CD14-positive monocyte (primary cell): ENCODE data around the gene COPS3. TPM values are rescaled to one million over a fixed set of nuclear protein-coding genes. Genes with fewer than 3 reads are reported as not detected.
"Not testable (repeated sequence)": the region's sequence is repeated elsewhere in the genome, so short reads cannot be mapped to it uniquely, and the experiment has no call there.

ENCODE experiments used
- DNase-seq, 3 donors: peaks; one replicate each; pipeline ENCODE4 v3.0.0-alpha.2; 2011 to 2022
- H2AFZ ChIP-seq: 2 replicates; pipeline ENCODE4 v1.6.0; 2012; ENCODE audit warnings: mild to moderate bottlenecking, low read depth, low read length, inconsistent platforms; ENCODE audit not compliant: insufficient read depth, poor library complexity, severe bottlenecking
- H3K27ac ChIP-seq, 2 donors: 1 replicate in 1 of 2; 2 replicates in 1 of 2; pipeline ENCODE4 v1.5.1; 2012 to 2013; ENCODE audit warnings: low read length in 2 of 2, control low read depth in 1 of 2, inconsistent platforms in 1 of 2, low read depth in 1 of 2, mild to moderate bottlenecking in 1 of 2
- H3K27me3 ChIP-seq, 2 donors: one replicate each; pipeline versions ENCODE4 v1.6.0 to v1.6.1; 2011 to 2013; ENCODE audit warnings: low read length in 2 of 2; ENCODE audit not compliant: control insufficient read depth in 2 of 2, insufficient read depth in 2 of 2
- H3K36me3 ChIP-seq, 2 donors: replicated peaks in 1 of 2; 1 replicate in 1 of 2; 2 replicates in 1 of 2; pipeline versions ENCODE4 v1.5.1 to v1.6.1; 2012 to 2013; ENCODE audit warnings: low read length in 2 of 2, control low read depth in 1 of 2, inconsistent platforms in 1 of 2, mild to moderate bottlenecking in 1 of 2; ENCODE audit not compliant: insufficient read depth in 2 of 2, control insufficient read depth in 1 of 2
- H3K4me1 ChIP-seq, 2 donors: 1 replicate in 1 of 2; 2 replicates in 1 of 2; pipeline versions ENCODE4 v1.5.1 to v1.6.1; 2012 to 2013; ENCODE audit warnings: low read length in 2 of 2, control low read depth in 1 of 2, inconsistent platforms in 1 of 2, mild to moderate bottlenecking in 1 of 2, moderate library complexity in 1 of 2; ENCODE audit not compliant: insufficient read depth in 2 of 2, control insufficient read depth in 1 of 2
- H3K4me2 ChIP-seq: replicated peaks from 2 replicates; pipeline ENCODE3; 2012; ENCODE audit warnings: low read length, moderate library complexity, mild to moderate bottlenecking; ENCODE audit not compliant: poor library complexity, severe bottlenecking; ENCODE audit errors: extremely low read depth
- H3K4me3 ChIP-seq, 3 experiments: fragments of 200-600 bp in 1 of 3; sonication (generic) in 1 of 3; replicated peaks in 1 of 3; 1 replicate in 2 of 3; 2 replicates in 1 of 3; pipeline ENCODE4 v1.5.1; 2011 to 2013; ENCODE audit warnings: low read length in 3 of 3, mild to moderate bottlenecking in 3 of 3, control low read depth in 2 of 3, low read depth in 2 of 3, inconsistent platforms in 1 of 3, moderate library complexity in 1 of 3
- H3K79me2 ChIP-seq: 2 replicates; pipeline ENCODE4 v1.6.0; 2012; ENCODE audit warnings: mild to moderate bottlenecking, control low read depth, inconsistent platforms, low read length, moderate library complexity; ENCODE audit not compliant: insufficient read depth
- H3K9ac ChIP-seq: 2 replicates; pipeline ENCODE4 v1.6.0; 2017; ENCODE audit warnings: low read length, mild to moderate bottlenecking; ENCODE audit not compliant: insufficient read depth, poor library complexity, severe bottlenecking
- H3K9me3 ChIP-seq, 2 donors: replicated peaks in 1 of 2; 1 replicate in 1 of 2; 2 replicates in 1 of 2; pipeline versions ENCODE4 v1.5.1 to v1.6.1; 2012 to 2013; ENCODE audit warnings: low read length in 2 of 2, control low read depth in 1 of 2; ENCODE audit not compliant: control insufficient read depth in 1 of 2, insufficient read depth in 1 of 2
- H4K20me1 ChIP-seq: 2 replicates; pipeline ENCODE4 v1.6.0; 2012; ENCODE audit warnings: mild to moderate bottlenecking, low read length, control low read depth, moderate library complexity; ENCODE audit not compliant: insufficient read depth
- H3K27ac Mint-ChIP-seq, 7 donors: one replicate each; pipeline ENCODE4 v1.8.0; 2020; ENCODE audit warnings: mild to moderate bottlenecking in 7 of 7, mixed read lengths in 7 of 7, moderate library complexity in 6 of 7, inconsistent platforms in 2 of 7
- H3K27me3 Mint-ChIP-seq, 3 donors: one replicate each; pipeline ENCODE4 v1.8.0; 2021 to 2022; ENCODE audit warnings: low read depth in 3 of 3, mild to moderate bottlenecking in 3 of 3, mixed read lengths in 3 of 3, moderate library complexity in 3 of 3, inconsistent platforms in 1 of 3
- H3K36me3 Mint-ChIP-seq, 2 donors: one replicate each; pipeline ENCODE4 v1.8.0; 2020; ENCODE audit warnings: mixed read lengths in 2 of 2, inconsistent platforms in 1 of 2, mild to moderate bottlenecking in 1 of 2
- H3K4me1 Mint-ChIP-seq: one replicate; pipeline ENCODE4 v1.8.0; 2020; ENCODE audit warnings: mild to moderate bottlenecking, mixed read lengths
- H3K4me3 Mint-ChIP-seq, 2 donors: one replicate each; pipeline ENCODE4 v1.8.0; 2020; ENCODE audit warnings: mild to moderate bottlenecking in 2 of 2, mixed read lengths in 2 of 2, moderate library complexity in 1 of 2
- H3K9me3 Mint-ChIP-seq, 7 donors: one replicate each; pipeline ENCODE4 v1.8.0; 2020 to 2022; ENCODE audit warnings: mixed read lengths in 7 of 7, mild to moderate bottlenecking in 6 of 7, moderate library complexity in 6 of 7, inconsistent platforms in 2 of 7
- WGBS: methylation state at CpG from one replicate; pipeline ENCODE4 v1.1.5; 2013; ENCODE audit warnings: missing lambda C conversion rate; ENCODE audit not compliant: insufficient coverage; 5-methylcytosine and 5-hydroxymethylcytosine counted together
- intact Hi-C, 2 donors: fragments of 100-400 bp; cut with micrococcal nuclease; formaldehyde crosslinking; loops; one replicate each; pipeline versions ENCODE4 v1.15.0 to v1.15.1; 2023
- polyA plus RNA-seq, 3 donors: library from polyadenylated mRNA; depleted of rRNA in 1 of 3; unstranded in 2 of 3; stranded (reverse) in 1 of 3; fragments of 300-500 nt in 2 of 3; fragments of >200 nt in 1 of 3; fragmentation: Illumina TruSeq in 2 of 3; gene quantifications; 1 replicate in 2 of 3; 2 replicates in 1 of 3; pipeline ENCODE4 v1.2.3, GENCODE V29; 2012 to 2021
- TF ChIP-seq, protein P1 (sequence below): fragments of 200-600 bp; IDR thresholded peaks from one replicate; pipeline ENCODE4 v1.8.0; 2022; ENCODE audit warnings: antibody characterized with exemption, mild to moderate bottlenecking

The COPS3 gene
- polyA plus RNA-seq, 3 donors, result 47.6 to 122 (median 117) TPM

DNA sequence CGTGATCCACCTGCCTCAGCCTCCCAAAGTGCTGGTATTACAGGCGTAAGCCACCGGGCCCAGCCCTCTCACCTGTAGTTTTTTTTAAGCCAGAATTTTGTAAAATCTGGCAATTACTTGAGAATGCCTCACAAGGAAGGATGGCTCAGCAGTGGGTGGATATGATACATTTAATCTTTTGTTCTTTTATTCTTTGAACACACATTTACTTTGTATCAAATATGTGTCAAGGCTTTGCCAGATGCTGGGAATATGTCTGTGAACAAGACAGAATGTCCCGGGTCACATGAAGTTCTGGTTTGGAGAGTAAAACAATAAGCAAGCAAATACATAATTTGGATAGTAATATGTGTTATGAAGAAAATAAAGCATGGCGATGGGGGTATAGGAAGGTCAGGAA, 4.9 kb upstream of the COPS3 start:
- H3K27me3 ChIP-seq, result no peaks in the 10 kb centered on the region
- no peak overlapping the region for H3K4me2 ChIP-seq
- intact Hi-C loops, result no loop called here
- H4K20me1 ChIP-seq, result no peaks in the 10 kb centered on the region
- no peak overlapping the region for H3K9ac ChIP-seq
- H3K9me3 ChIP-seq, result no peaks in the 10 kb centered on the region
- H3K27me3 Mint-ChIP-seq, result no peaks in the 10 kb centered on the region
- no peak overlapping the region for H3K4me3 Mint-ChIP-seq
- no peak for DNase-seq
- H3K36me3 Mint-ChIP-seq, result no peaks in the 10 kb centered on the region
- no peak overlapping the region for H3K27ac Mint-ChIP-seq
- H3K79me2 ChIP-seq, result peaks cover under 1% of the 10 kb centered on the region
- WGBS, result 100% methylated on average over 4 of the region's 5 CpGs
- peaks cover 14% of the 10 kb centered on the region for H3K4me1 Mint-ChIP-seq
- no peak overlapping the region for H2AFZ ChIP-seq
- H3K4me1 ChIP-seq, result peaks cover 12 to 18% of the 10 kb centered on the region in 2 donors
- H3K27ac ChIP-seq, result no peak overlapping the region
- H3K4me3 ChIP-seq, result no peak overlapping the region
- no peaks in the 10 kb centered on the region for H3K36me3 ChIP-seq
- TF ChIP-seq, protein P1, sequence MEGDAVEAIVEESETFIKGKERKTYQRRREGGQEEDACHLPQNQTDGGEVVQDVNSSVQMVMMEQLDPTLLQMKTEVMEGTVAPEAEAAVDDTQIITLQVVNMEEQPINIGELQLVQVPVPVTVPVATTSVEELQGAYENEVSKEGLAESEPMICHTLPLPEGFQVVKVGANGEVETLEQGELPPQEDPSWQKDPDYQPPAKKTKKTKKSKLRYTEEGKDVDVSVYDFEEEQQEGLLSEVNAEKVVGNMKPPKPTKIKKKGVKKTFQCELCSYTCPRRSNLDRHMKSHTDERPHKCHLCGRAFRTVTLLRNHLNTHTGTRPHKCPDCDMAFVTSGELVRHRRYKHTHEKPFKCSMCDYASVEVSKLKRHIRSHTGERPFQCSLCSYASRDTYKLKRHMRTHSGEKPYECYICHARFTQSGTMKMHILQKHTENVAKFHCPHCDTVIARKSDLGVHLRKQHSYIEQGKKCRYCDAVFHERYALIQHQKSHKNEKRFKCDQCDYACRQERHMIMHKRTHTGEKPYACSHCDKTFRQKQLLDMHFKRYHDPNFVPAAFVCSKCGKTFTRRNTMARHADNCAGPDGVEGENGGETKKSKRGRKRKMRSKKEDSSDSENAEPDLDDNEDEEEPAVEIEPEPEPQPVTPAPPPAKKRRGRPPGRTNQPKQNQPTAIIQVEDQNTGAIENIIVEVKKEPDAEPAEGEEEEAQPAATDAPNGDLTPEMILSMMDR, result no peak
- no peaks in the 10 kb centered on the region for H3K9me3 Mint-ChIP-seq

DNA sequence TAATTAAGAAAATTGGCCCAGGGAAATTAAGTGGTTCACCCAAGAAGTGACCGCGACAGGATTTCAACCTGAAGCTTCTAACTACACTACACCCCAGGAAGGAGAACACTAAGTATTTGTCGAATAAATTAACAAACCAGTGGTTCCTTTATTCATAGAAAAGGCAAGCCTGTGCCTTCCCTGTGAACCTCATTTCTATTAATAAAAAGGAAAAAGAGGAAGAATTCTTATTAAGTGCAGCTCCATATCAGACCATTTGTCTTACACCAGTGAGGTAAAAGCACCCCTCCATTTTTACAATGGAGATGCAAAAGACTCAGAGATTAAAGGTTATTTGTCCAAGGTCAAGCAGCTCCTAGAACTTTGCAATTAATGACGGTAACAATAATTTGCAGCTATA, 1.7 kb downstream of the COPS3 start:
- Histone ChIP-seq H2AFZ (no peak overlapping the region), H3K4me3 (peak overlapping the region in 1 of 3 experiments; percentile 94), H3K4me2 (peak overlapping the region; percentile 76), H4K20me1 (peaks cover 56% of the 10 kb centered on the region), H3K27ac (peak overlapping the region in 1 of 2 donors; percentile 90), H3K27me3 (no peaks in the 10 kb centered on the region), H3K79me2 (peaks cover 63% of the 10 kb centered on the region), H3K9me3 (no peaks in the 10 kb centered on the region), H3K4me1 (peaks cover 67 to 72% of the 10 kb centered on the region in 2 donors), H3K9ac (no peak overlapping the region), H3K36me3 (peaks cover 2 to 10% of the 10 kb centered on the region in 2 donors)
- peaks cover 7% of the 10 kb centered on the region in 2 donors for H3K36me3 Mint-ChIP-seq
- intact Hi-C loops, result loop anchor here in 1 of 2 donors (2.0 kb wide), 1 partner anchor 23 kb away; the partner anchor contains the start of gene NT5M
- DNase-seq, result no peak
- H3K4me1 Mint-ChIP-seq, result peaks cover 63% of the 10 kb centered on the region
- peaks cover 0 to 2% (median 0%) of the 10 kb centered on the region in 3 donors for H3K27me3 Mint-ChIP-seq
- 83% methylated on average over 1 of the region's 4 CpGs for WGBS
- TF ChIP-seq, protein P1, result no peak
- no peaks in the 10 kb centered on the region for H3K9me3 Mint-ChIP-seq
- peak overlapping the region; percentile 54 to 97 (median 78) for H3K27ac Mint-ChIP-seq
- H3K4me3 Mint-ChIP-seq, result peak overlapping the region in 1 of 2 donors; percentile 96

DNA sequence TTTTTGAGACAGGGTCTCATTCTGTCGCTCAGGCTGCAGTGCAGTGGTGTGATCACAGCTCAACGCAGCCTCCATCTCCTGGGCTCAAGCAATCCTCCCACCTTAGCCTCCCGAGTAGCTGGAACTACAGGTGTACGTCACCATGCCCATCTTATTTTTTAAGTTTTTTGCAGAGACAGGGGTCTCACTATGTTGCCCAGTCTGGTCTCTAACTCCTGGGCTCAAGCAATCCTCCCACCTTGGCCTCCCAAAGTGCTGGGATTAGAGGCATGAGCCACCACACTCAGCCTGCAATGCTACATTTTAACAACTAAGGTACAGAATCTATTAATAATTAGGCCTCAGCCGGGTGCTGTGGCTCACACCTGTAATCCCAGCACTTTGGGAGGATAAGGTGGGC, 3.6 kb downstream of the COPS3 start:
- Histone ChIP-seq H3K79me2 (peaks cover 82% of the 10 kb centered on the region), H3K4me1 (peaks cover 63 to 65% of the 10 kb centered on the region in 2 donors), H3K27ac (peak overlapping the region in 1 of 2 donors; percentile 60), H3K36me3 (peaks cover 16 to 28% of the 10 kb centered on the region in 2 donors), H4K20me1 (peaks cover 71% of the 10 kb centered on the region)
- H3K27me3 Mint-ChIP-seq, H2AFZ ChIP-seq, H3K4me3 ChIP-seq, H3K9ac ChIP-seq, H3K9me3 ChIP-seq, DNase-seq, H3K4me2 ChIP-seq, H3K27me3 ChIP-seq, H3K4me3 Mint-ChIP-seq, H3K9me3 Mint-ChIP-seq, intact Hi-C loops: not testable (repeated sequence)
- Mint-ChIP-seq H3K36me3 (peaks cover 20 to 24% of the 10 kb centered on the region in 2 donors), H3K4me1 (peaks cover 58% of the 10 kb centered on the region), H3K27ac (peak overlapping the region in 2 of 7 donors; percentile 37 to 45)
- WGBS, result 95% methylated on average over 4 of the region's 5 CpGs
